Gastrocnemius medialis (tissue), 4 donors: ENCODE measurements around the gene SS18.

Source experiments
- CTCF ChIP-seq, 5 experiments: fragments of 450-650 bp in 3 of 5; fragments of 200-600 bp in 2 of 5; sonication (generic) in 2 of 5; IDR thresholded peaks in 4 of 5; conservative IDR thresholded peaks in 1 of 5; 1 replicate in 4 of 5; 2 replicates in 1 of 5; pipeline ENCODE4 v1.5.1; 2016 to 2019; ENCODE audit warnings: antibody characterized with exemption in 5 of 5, mild to moderate bottlenecking in 3 of 5, moderate library complexity in 3 of 5
- POLR2A ChIP-seq, 2 donors: fragments of 450-650 bp; IDR thresholded peaks; one replicate each; pipeline ENCODE4 v1.6.1; 2017; ENCODE audit warnings: antibody characterized with exemption in 2 of 2, mild to moderate bottlenecking in 2 of 2, moderate library complexity in 2 of 2

DNA sequence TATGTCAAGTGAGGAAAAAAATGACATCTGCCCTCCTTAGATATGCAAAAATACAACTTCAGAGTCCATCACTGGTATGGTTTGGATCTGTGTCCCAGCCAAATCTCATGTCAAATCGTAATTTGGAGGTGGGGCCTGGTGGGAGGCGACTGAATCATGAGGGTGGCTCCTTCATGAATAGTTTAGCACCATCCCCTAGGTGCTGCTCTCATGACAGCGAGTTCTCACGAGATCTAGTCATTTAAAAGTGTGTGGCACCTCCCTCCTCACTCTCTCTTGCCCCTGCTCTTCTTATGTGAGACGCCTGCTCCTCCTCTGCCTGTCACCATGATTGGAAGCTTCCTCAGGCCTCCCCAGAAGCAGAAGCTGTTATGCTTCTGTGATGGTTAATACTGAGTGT is 37.4 kb upstream of the SS18 start:
- TF ChIP-seq CTCF (IDR thresholded peaks at IDR 0.05 in 4 of 5, conservative IDR thresholded peaks at IDR 0.05 in 1 of 5) (no peak), POLR2A (IDR thresholded peaks at IDR 0.05) (no peak)
